SKM-1 treated with dmso at 0.1 percent for 144 hours (cell line): ENCODE results near the gene FGD3.

ENCODE experiments used
- DNase-seq: peaks from one replicate; lab custom pipeline; 2025; ENCODE audit not compliant: unreplicated experiment; lab: John Stamatoyannopoulos, UW

Gene FGD3

GRCh38 chr9:93049491-93049890, 102.2 kb downstream of the FGD3 start:
- DNase-seq: no peak

GRCh38 chr9:93050231-93050630, 102.9 kb downstream of the FGD3 start:
- no peak for DNase-seq

- no peak for DNase-seq
These were observed 104.4 kb downstream of the FGD3 start for GRCh38 chr9:93051680-93052089.

- no peak for DNase-seq
These were observed 105.6 kb downstream of the FGD3 start for GRCh38 chr9:93052791-93053540.

- no peak for DNase-seq
These were observed 106.5 kb downstream of the FGD3 start for GRCh38 chr9:93053781-93054331.

GRCh38 chr9:93054758-93055704, 107.7 kb downstream of the FGD3 start:
- DNase-seq: no peak

- no peak for DNase-seq
These were observed 109.8 kb downstream of the FGD3 start for GRCh38 chr9:93057042-93057702.

- DNase-seq: no peak
These were observed 110.5 kb downstream of the FGD3 start for GRCh38 chr9:93057703-93058354.

- peak; percentile 18 for DNase-seq
These were observed 111.2 kb downstream of the FGD3 start, which contains the start of gene SUSD3 for GRCh38 chr9:93058355-93059010. Gene SUSD3 (plus strand): TSS chr9:93058701. CDS start chr9:93058743, 42 bp downstream.

GRCh38 chr9:93059011-93059714, 111.8 kb downstream of the FGD3 start:
- DNase-seq: peak; percentile 26

GRCh38 chr9:93059715-93060578, 112.6 kb downstream of the FGD3 start:
- no peak for DNase-seq

GRCh38 chr9:93060746-93061259, 113.5 kb downstream of the FGD3 start:
- DNase-seq: no peak

- no peak for DNase-seq
These were observed 114.0 kb downstream of the FGD3 start for GRCh38 chr9:93061260-93061751.

GRCh38 chr9:93061791-93062763, 114.8 kb downstream of the FGD3 start:
- DNase-seq: no peak

- peak; percentile 80 for DNase-seq
These were observed 117.2 kb downstream of the FGD3 start for GRCh38 chr9:93064392-93065134.

GRCh38 chr9:93065135-93065720, 117.9 kb downstream of the FGD3 start:
- peak; percentile 24 for DNase-seq
